GM11168 (cell line): ENCODE results near the gene PIK3CB.
"Not testable (repeated sequence)": the region's sequence is repeated elsewhere in the genome, so short reads cannot be mapped to it uniquely, and the experiment has no call there.

Experiments used
- in situ Hi-C: fragments of 300-500 bp; cut with MboI; formaldehyde crosslinking; loops from one replicate; pipeline ENCODE4 v1.12.0; 2022; ENCODE audit warnings: low sequenced_read_pairs; ENCODE audit not compliant: unreplicated experiment

The PIK3CB gene

DNA sequence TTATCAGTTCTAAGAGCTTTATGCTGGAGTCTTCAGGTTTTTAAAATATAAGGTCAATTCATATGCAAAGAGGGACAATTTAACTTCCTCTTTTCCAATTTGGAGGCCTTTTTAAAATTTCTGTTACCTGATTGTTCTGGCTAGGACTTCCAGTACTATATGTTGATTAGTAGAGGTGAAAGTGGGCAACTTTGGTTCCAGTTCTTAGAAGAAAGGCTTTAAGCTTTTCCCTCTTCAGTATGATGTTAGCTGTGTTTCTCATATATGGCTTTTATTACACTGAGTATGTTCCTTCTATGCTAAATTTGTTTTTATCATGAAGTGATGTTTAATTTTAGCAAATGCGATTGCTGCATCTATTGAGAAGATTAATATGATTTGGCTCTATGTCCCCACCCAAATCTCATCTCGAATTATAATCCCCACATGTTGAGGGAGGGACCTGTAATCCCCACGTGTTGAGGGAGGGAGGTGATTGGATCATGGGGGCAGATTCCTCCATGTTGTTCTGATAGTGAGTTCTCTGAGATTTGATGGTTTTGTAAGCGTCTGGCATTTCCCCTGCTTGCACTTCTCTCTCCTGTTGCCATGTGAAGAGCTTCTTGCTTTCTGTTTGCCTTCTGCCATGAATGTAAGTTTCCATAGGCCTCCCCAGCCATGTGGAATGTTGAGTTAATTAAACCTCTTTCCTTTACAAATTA is 192.4 kb downstream of the PIK3CB start:
- in situ Hi-C loops = no loop called here

DNA sequence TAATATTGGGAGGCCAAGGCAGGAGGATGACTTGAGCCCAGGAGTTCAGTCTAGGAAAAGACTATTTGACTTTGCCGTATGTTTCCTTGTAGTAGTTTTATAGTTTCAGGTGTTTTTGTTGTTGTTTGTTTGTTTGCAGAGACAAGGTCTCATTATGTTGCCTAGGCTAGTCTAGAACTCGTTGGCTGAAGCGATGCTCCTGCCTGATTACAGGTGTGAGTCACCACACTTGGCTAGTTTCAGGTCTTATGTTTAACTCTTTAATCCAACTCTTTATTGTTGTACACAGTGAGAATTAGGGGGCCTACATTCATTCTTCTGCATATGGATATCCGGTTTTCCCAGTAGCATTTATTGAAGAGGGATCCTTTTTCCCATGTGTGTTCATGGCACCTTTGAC is 194.2 kb downstream of the PIK3CB start:
- in situ Hi-C loops = no loop called here

DNA sequence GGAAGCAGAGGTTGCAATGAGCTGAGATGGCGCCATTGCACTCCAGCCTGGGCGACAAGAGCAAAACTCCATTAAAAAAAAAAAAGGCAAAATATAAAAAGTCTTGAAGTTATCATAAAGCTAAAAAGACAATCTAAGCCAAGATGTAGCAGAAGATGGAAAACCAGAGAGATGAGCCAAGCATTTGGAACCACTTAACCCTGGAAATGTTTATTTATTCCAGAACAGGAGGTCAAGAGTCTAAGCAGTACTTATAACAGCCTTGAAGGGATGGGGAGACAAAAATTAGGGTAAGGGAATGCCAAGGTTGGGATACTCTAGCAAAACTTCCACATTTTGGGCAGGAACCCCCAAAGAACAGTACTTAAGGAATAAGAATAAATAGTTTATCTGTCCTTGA is 196.1 kb downstream of the PIK3CB start:
- in situ Hi-C loops = no loop called here

DNA sequence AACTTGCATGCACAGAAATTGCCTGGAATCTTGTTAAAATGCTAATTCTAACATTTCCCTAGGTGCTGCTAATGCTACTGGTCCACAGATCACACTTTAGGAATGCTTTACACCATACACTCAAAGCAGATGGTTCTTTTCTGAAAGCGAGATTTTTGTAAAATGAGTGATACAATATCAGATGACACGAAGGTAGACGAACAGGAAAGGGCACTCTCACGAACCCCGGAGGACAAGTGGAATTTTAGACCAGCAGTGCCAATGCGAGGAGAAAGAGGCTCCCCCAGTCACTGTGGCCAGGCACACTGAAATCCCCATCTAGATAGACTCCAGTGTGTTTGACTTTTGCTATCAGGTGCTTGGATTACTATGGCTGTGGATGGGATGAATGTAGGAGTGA is 205.2 kb downstream of the PIK3CB start:
- in situ Hi-C loops = no loop called here

DNA sequence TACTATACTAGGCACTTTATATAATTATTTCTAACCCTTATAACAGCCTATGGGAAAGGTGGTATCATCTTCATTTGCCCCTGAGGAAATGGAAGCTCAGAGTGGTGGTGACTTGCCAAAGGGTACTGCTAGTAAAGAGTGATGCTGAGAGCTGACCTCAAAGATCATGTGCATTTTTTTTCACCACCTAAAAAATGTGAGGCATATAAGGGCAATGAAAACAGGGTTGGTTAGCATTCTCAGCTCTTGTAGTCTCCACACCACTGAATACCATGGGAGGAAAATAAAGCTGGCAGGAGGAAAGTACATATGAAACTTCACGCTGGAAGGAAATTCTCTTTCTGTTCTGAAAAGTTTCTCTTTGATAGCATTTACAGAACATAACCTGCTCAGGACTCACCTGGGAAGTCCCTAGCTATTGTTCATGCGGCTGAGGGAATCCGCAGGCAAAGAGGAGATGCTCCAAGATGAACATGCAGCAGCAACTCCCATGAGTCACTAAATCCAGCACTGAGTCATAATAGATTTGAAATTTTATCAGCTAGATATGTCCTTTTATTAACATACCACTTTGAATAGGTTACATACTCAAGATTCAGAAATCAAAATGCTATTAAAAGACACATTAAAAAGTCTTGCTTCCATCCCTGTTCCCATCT is 208.9 kb downstream of the PIK3CB start:
- in situ Hi-C loops = no loop called here

DNA sequence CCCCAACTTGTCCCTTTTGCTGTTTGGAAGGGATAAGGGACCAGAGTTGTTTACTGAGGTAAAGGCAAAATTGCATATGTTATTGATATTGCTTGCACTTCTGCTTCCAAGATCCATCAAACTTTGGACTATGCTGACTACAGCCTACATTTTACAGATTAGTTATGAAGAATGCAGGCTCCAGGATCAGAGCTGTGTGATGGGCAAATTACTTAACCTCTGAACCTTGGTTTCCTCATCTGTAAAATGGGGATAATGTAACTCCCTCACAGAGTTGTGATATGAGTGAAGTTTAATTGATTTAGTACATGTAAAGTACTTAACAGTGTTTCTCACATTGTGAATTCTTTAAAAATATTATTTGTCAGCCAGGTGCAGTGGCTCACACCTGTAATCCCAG is 210.2 kb downstream of the PIK3CB start:
- in situ Hi-C loops = no loop called here

DNA sequence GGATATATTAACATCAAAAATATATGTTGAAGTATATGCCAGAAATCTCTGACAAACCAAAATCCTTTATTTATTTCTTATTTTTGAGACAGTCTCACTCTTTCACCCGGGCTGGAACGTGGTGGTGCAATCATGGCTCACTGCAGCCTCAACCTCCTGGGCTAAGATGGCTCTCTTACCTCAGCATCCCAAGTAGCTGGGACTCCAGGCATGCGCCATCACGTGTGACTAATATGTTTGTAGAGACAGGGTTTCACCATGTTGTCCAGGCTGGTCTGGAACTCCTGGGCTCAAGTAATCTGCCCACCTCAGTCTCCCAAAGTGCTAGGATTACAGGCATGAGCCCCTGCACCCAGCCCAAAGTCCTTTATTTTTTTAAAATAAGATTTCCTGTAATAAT is 214.3 kb downstream of the PIK3CB start:
- in situ Hi-C loops = no loop called here

DNA sequence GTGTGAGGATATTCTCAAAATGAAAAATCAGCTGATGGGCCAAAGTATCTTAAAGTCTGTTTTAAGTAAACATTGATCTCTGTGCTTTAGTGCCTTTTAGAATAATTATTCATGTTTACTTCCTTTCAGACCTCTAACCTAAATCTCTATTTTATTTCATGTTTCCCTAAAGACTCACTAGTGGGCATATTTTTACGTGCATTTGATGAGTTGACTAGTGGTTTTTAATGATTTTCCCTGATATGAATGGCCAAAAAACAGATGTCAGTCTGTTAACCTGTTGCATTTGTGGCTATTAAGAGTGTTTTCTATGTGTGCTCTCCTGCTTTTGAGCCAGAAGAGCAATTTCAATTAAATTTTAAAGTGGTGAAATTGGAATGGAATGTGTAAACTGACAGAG is 219.3 kb downstream of the PIK3CB start:
- in situ Hi-C loops = no loop called here

DNA sequence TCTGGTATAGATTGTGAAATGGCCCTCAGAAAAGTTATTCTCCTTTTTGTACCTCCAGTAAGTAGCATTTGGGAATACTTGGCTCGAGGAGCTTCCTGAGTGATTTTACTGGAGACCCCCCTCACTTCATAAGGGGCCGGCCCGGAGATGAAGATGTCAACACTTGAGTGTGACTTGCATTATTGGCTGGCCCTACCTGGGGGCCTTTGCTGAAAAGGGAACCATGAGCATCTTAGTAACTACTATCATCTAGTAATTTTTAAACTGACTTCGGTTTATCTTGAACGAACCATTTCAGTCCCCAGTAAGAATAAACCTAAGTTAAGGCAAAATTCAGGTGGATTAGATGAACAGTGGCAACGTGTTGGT is 224.8 kb downstream of the PIK3CB start:
- in situ Hi-C loops = no loop called here

DNA sequence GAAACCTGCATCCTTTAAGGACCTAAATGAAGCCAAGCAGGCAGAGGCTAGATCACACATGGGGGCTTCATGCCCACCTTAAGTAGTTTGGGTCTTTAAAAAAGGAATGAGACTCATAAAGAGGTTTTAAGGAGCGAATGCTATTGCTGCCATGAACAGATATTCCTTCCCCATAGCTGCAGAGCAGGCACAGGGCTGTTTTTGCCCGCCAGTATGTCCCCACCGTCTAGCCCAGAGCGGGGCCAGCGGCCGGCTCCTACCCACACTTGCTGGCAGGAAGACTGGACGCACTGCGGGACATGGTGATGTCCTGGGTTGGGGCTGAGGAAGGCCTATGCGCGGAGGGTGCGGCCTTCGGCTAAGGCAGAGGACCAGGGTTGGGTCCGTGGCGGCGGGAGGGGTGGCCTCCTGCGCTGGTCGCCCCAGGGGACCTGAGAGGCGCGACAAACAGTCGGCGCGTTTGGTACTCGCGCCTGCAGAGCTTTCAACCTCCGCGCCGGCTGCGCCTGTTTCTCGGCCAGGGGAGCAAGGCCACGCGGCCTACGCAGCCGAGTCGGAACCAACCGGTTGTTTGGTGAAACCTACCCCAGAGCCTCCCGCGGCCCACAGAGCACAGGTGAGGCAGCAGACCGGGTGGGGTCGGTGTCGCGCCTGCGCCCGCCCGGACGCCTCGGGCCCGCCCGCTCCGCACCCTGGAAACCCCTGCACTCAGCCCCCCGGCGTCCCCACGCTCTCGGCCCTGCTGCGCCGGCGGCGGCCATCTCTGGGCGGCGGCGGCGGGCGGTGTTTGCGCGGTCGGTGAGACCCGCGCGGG is 226.2 kb downstream of the PIK3CB start, which contains the start of gene FAIM:
FAIM (plus strand) TSS at position 450 of the 814 bp plus-strand sequence. CDS start 10,956 bp downstream, outside the sequence.
- in situ Hi-C loops = no loop called here

DNA sequence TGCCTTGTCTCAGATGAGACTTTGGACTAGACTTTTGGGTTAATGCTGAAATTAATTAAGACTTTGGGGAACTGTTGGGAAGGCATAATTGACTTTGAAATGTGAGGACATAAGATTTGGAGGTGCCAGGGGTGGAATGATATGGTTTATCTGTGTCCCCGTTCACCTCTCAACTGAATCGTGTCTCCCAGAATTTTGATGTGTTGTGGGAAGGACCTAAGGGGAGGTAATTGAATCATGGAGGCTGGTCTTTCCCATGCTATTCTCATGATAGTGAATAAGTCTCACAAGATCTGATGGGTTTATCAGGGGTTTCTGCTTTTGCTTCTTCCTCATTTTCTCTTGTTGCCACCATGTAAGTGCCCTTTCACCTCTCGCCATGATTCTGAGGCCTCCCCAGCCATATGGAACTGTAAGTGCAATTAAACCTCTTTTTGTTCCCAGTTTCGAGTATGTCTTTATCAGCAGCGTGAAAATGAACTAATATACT is 230.6 kb downstream of the PIK3CB start:
- in situ Hi-C loops = not testable (repeated sequence)
